IgD-negative memory B cell (primary cell): Measurements from ENCODE around the gene NEDD4L. TPM values are rescaled to one million over a fixed set of nuclear protein-coding genes. Genes with fewer than 3 reads are reported as not detected.
A peak's percentile ranks its signal among the peaks of the same experiment; 100 is the strongest.

ENCODE experiments used
- H3K27ac Mint-ChIP-seq, 3 donors: one replicate each; pipeline ENCODE4 v1.8.0; 2020 to 2022; ENCODE audit warnings: mild to moderate bottlenecking in 3 of 3, mixed read lengths in 3 of 3, moderate library complexity in 1 of 3
- H3K27me3 Mint-ChIP-seq: one replicate; pipeline ENCODE4 v1.8.0; 2021; ENCODE audit warnings: mixed read lengths
- H3K36me3 Mint-ChIP-seq: one replicate; pipeline ENCODE4 v1.8.0; 2020; ENCODE audit warnings: mild to moderate bottlenecking, mixed read lengths
- H3K4me1 Mint-ChIP-seq, 3 donors: one replicate each; pipeline ENCODE4 v1.8.0; 2020 to 2022; ENCODE audit warnings: mixed read lengths in 3 of 3, mild to moderate bottlenecking in 1 of 3
- H3K4me3 Mint-ChIP-seq, 4 donors: one replicate each; pipeline ENCODE4 v1.8.0; 2020 to 2022; ENCODE audit warnings: mild to moderate bottlenecking in 4 of 4, mixed read lengths in 4 of 4, moderate library complexity in 3 of 4
- H3K9me3 Mint-ChIP-seq, 3 donors: one replicate each; pipeline ENCODE4 v1.8.0; 2020 to 2021; ENCODE audit warnings: mixed read lengths in 3 of 3, mild to moderate bottlenecking in 1 of 3
- polyA plus RNA-seq: library from polyadenylated mRNA; unstranded; fragments of 300-500 nt; fragmentation: Illumina TruSeq; gene quantifications from one replicate; pipeline ENCODE4 v1.2.3, GENCODE V29; 2021

The NEDD4L gene
- polyA plus RNA-seq, 1 donor from 2014 or later, result 9.6 TPM

DNA sequence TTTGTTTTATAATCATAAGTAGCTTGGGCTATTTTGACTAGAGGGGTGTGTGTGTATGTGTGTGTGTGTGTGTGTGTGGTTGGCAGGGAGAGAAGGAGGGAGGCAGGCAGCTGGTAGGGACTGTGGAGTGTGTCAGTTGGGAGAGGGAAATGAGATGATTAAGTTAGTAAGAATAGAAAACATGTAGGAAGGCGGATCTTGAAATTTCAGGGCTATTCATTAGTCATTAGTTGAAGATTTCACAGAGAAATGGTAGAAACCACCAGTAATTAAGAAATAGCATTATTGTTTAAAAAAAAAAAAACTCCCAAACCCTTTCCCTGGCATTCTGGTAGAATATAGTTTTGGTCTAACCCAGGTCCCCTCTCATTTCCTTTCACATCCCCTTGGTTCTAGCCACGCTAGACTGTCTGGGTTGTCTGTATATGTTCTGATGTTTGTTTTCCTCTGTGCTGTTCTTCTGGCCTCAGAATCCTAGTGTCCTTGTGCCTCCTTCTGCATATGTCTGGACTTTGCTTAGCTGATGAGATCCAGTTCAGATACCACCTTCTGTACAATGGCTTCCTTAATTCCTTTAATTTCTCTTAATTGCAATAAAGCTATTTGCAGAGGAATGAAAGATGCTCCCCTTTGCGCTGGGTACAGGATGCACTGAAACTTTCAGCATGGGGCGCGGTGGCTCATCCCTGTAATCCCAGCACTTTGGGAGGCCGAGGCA lies 161.6 kb downstream of the NEDD4L start:
- peaks cover 6 to 8% (median 7%) of the 10 kb centered on the region in 3 donors for H3K4me1 Mint-ChIP-seq
- H3K27me3 Mint-ChIP-seq, result no peaks in the 10 kb centered on the region
- no peaks in the 10 kb centered on the region for H3K36me3 Mint-ChIP-seq
- no peak overlapping the region for H3K4me3 Mint-ChIP-seq
- no peak overlapping the region for H3K27ac Mint-ChIP-seq
- H3K9me3 Mint-ChIP-seq, result no peaks in the 10 kb centered on the region

GRCh38 chr18:58207520-58208152 lies 163.6 kb downstream of the NEDD4L start:
- Mint-ChIP-seq H3K9me3 (no peaks in the 10 kb centered on the region), H3K4me3 (no peak overlapping the region), H3K36me3 (no peaks in the 10 kb centered on the region), H3K4me1 (peaks cover 6 to 11% (median 9%) of the 10 kb centered on the region in 3 donors), H3K27ac (no peak overlapping the region), H3K27me3 (no peaks in the 10 kb centered on the region)

GRCh38 chr18:58208207-58208932 lies 164.3 kb downstream of the NEDD4L start:
- peaks cover 2% of the 10 kb centered on the region for H3K27me3 Mint-ChIP-seq
- peaks cover under 1% of the 10 kb centered on the region for H3K36me3 Mint-ChIP-seq
- H3K9me3 Mint-ChIP-seq, result no peaks in the 10 kb centered on the region
- H3K4me1 Mint-ChIP-seq, result peaks cover 10 to 13% (median 11%) of the 10 kb centered on the region in 3 donors
- no peak overlapping the region for H3K4me3 Mint-ChIP-seq
- H3K27ac Mint-ChIP-seq, result no peak overlapping the region

DNA sequence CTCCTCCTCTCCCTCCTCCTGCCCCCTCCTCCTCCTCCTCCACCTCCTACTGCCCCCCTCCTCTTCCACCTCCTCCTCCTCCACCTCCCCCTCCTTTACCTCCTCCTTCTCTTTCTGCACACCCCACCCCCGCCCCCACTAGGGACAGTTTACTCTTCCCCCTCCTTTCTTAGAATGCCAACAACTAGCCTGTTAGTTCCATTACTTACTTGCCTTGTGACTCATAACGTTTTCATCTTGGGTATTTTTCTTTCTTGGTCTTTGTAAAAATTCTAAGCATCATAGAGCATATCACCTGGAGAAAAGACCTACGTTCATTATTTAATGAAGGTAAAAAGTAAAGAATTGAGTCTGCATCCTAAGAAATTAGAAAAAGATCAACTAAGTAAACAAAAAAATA lies 165.3 kb downstream of the NEDD4L start:
- Mint-ChIP-seq H3K9me3 (no peaks in the 10 kb centered on the region), H3K36me3 (peaks cover 1% of the 10 kb centered on the region), H3K27ac (no peak overlapping the region), H3K27me3 (peaks cover 2% of the 10 kb centered on the region), H3K4me1 (peaks cover 18 to 22% (median 19%) of the 10 kb centered on the region in 3 donors), H3K4me3 (no peak overlapping the region)

- Mint-ChIP-seq H3K9me3 (no peaks in the 10 kb centered on the region), H3K4me3 (no peak overlapping the region), H3K36me3 (peaks cover 1% of the 10 kb centered on the region), H3K27ac (no peak overlapping the region), H3K4me1 (peaks cover 25 to 28% (median 26%) of the 10 kb centered on the region in 3 donors), H3K27me3 (peaks cover 2% of the 10 kb centered on the region)
These were observed 167.5 kb downstream of the NEDD4L start for GRCh38 chr18:58211510-58211909.

- Mint-ChIP-seq H3K27ac (peak overlapping the region in 1 of 3 donors; percentile 1), H3K4me3 (peak overlapping the region in 1 of 4 donors; percentile 34), H3K9me3 (no peaks in the 10 kb centered on the region), H3K4me1 (peaks cover 27 to 29% (median 28%) of the 10 kb centered on the region in 3 donors), H3K36me3 (peaks cover 1% of the 10 kb centered on the region), H3K27me3 (peaks cover 2% of the 10 kb centered on the region)
These were observed 168.2 kb downstream of the NEDD4L start for GRCh38 chr18:58212274-58212673.

DNA sequence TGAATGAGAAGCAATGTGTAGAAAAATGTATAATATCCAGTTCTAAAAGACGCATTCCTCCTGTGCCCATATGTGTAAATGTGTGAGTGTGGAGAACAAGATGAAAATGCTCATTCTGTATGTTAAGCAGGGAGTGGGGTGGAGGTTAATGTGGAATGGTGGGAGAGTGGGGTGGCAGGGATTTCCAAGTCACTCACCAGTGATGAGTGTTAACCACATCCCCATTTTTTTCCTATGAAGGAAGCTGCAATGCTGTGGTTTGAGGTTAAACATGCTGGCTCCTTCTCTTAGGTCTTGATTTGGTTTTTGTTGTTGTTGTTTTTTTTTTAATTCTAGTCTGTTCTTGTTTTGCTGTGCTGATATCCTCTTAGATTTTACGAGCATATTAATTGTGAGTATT lies 169.4 kb downstream of the NEDD4L start:
- Mint-ChIP-seq H3K4me3 (peak overlapping the region in 2 of 4 donors; percentile 14 to 70), H3K4me1 (peaks cover 25 to 28% (median 27%) of the 10 kb centered on the region in 3 donors)

DNA sequence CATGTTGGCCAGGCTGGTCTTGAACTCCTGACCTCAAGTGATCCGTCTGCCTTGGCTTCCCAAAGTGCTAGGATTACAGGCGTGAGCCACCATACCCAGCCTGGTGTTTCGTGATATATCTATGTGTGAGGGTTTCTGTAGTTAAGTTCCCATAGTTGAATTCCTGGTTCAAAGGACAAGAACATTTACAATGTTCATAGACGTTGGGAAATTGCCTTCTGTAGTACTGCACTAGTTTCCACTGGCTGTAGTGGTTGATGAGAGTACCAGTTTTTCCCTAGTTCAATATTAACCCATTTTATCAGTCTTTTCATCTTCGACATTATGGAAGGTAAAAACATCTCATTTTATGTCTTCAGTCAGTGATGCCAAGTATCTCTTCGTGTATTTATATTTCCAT lies 171.0 kb downstream of the NEDD4L start:
- H3K27me3 Mint-ChIP-seq, result peaks cover 2% of the 10 kb centered on the region
- H3K27ac Mint-ChIP-seq, result no peak overlapping the region
- peak overlapping the region in 1 of 4 donors; percentile 4 for H3K4me3 Mint-ChIP-seq
- peaks cover 21 to 24% (median 22%) of the 10 kb centered on the region in 3 donors for H3K4me1 Mint-ChIP-seq
- no peaks in the 10 kb centered on the region for H3K9me3 Mint-ChIP-seq
- H3K36me3 Mint-ChIP-seq, result peaks cover 1% of the 10 kb centered on the region

More for the DNA sequence above, 169.4 kb downstream of the NEDD4L start:
- H3K27ac Mint-ChIP-seq, result no peak overlapping the region
- H3K9me3 Mint-ChIP-seq, result no peaks in the 10 kb centered on the region
- H3K27me3 Mint-ChIP-seq, result peaks cover 2% of the 10 kb centered on the region
- H3K36me3 Mint-ChIP-seq, result peaks cover 1% of the 10 kb centered on the region

DNA sequence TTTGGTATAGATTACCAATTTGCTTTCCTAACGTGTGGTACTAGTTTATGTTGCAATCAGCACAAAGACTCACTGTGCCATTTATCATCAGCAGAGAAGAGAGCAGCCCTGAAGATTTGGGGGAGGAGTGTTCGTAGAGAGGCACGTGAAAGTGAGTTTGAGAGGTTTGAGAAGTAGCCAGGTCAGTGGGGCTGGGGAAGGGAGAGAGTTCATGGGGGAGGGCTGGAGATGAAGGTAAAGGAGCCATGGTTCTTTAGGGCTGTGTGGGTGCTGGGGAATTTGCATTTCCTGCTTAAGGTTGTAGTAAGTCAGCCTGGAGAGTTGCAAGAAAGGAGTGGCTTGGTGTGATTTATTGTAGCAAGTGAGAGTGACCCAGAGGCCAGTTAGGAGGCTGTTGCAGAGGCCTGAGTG lies 172.1 kb downstream of the NEDD4L start:
- H3K4me3 Mint-ChIP-seq, result no peak overlapping the region
- no peak overlapping the region for H3K27ac Mint-ChIP-seq
- peaks cover 1% of the 10 kb centered on the region for H3K36me3 Mint-ChIP-seq
- no peaks in the 10 kb centered on the region for H3K9me3 Mint-ChIP-seq
- H3K27me3 Mint-ChIP-seq, result peaks cover 2% of the 10 kb centered on the region
- H3K4me1 Mint-ChIP-seq, result peaks cover 21 to 24% (median 22%) of the 10 kb centered on the region in 3 donors

GRCh38 chr18:58217052-58217451 lies 173.0 kb downstream of the NEDD4L start:
- Mint-ChIP-seq H3K4me3 (no peak overlapping the region), H3K9me3 (no peaks in the 10 kb centered on the region)

GRCh38 chr18:58218117-58218516 lies 174.1 kb downstream of the NEDD4L start:
- H3K4me1 Mint-ChIP-seq, result peaks cover 24 to 35% (median 26%) of the 10 kb centered on the region in 3 donors
- no peak overlapping the region for H3K4me3 Mint-ChIP-seq
- H3K27ac Mint-ChIP-seq, result no peak overlapping the region
- H3K9me3 Mint-ChIP-seq, result no peaks in the 10 kb centered on the region
- peaks cover 1% of the 10 kb centered on the region for H3K36me3 Mint-ChIP-seq
- peaks cover 2% of the 10 kb centered on the region for H3K27me3 Mint-ChIP-seq

More at GRCh38 chr18:58217052-58217451, 173.0 kb downstream of the NEDD4L start:
- Mint-ChIP-seq H3K27ac (no peak overlapping the region), H3K27me3 (peaks cover 2% of the 10 kb centered on the region), H3K36me3 (peaks cover 1% of the 10 kb centered on the region), H3K4me1 (peaks cover 21 to 27% (median 26%) of the 10 kb centered on the region in 3 donors)

DNA sequence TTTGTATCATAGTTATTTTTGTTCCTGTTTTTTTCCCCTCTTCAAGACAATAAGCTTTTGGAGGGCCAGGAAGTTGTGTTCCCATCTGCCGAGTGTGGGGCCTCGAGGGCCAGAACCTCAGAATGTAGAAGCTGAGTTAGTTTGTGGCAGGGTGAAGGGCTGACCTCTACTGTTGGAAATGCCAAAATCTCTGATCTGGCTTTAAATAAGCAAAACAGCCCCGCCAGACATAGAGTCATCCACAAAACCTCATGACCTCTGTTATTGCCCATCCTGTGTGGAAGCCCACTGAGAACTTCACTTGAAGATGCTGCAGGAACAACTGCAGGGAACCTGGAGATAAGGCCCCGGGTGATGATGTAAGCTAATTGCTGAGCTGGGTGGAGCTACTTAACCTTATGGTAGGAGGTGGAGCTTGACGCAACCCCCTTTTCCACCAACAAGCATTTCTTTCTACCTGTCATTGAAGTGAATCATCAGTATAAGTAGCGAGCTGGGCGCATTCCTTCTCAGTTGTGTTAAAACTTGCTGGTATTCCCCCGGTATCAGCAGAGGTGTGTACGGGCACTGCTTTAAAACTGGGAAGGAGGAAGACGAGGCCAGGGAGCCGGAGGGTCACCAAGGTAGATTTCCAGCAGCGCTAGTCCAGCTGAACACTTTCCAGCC lies 177.2 kb downstream of the NEDD4L start:
- Mint-ChIP-seq H3K27ac (peak overlapping the region in 1 of 3 donors; percentile 4), H3K27me3 (no peaks in the 10 kb centered on the region), H3K9me3 (no peaks in the 10 kb centered on the region), H3K4me3 (peak overlapping the region in 3 of 4 donors; percentile 54 to 84 (median 73)), H3K36me3 (no peaks in the 10 kb centered on the region), H3K4me1 (peaks cover 35 to 48% (median 36%) of the 10 kb centered on the region in 3 donors)

- Mint-ChIP-seq H3K9me3 (no peaks in the 10 kb centered on the region), H3K27ac (peak overlapping the region in 1 of 3 donors; percentile 25), H3K36me3 (peaks cover 3% of the 10 kb centered on the region), H3K4me3 (peak overlapping the region in 1 of 4 donors; percentile 54), H3K4me1 (peaks cover 30 to 48% (median 35%) of the 10 kb centered on the region in 3 donors), H3K27me3 (no peaks in the 10 kb centered on the region)
These were observed 178.6 kb downstream of the NEDD4L start for GRCh38 chr18:58222432-58223125.
